ENCODE results near the gene STAT5A. TPM values are rescaled to one million over a fixed set of nuclear protein-coding genes. Genes with fewer than 3 reads are reported as not detected.

The STAT5A gene
- total and polyA plus RNA-seq, 7 donors = 8.1 to 31.5 (median 17.3) TPM

DNA sequence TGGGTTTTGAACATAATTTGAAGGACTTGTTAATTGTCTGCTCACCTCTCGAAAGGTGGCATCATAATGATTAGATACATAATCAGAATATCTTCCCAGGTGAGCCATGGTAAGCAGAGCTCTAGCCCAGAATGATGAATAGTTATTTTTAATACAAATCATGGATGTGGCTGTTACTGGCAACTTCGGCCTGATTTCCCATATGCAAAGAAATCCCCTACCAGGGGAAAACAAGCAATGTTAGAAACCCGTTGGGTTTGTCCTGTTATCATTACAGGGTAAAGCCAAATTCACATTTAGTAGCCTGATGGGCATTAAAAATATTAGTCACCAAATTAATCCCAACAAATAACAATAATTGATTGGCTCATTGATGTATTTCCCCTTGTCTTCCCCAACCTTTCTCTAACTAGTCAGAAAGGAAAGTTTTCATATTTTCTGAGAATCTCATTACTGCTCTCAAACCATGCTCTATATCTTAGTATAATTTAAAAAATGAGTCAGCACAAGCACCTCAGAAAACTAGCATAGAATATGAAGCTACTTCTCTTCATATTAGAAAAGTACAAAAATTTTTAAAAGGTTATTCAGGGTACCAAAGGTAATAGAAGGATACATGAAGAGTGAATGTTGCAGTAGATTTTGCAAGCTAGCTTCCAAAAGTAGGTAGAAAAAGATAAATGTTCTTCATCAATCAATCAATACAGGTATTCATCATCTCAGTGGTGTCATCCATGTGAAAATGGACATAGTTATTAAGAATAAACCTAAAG, 17.1 kb upstream of the STAT5A start:
- no peaks in the 10 kb centered on the region for H3K27me3 ChIP-seq (ENCODE audit: insufficient read depth in 3 of 3, low read length in 2 of 3)
- no peaks in the 10 kb centered on the region for H3K9me3 ChIP-seq
- 80 to 82% (median 82%) methylated on average over 3 of the region's 3 CpGs for WGBS, 3 donors
- TF ChIP-seq, protein P1, sequence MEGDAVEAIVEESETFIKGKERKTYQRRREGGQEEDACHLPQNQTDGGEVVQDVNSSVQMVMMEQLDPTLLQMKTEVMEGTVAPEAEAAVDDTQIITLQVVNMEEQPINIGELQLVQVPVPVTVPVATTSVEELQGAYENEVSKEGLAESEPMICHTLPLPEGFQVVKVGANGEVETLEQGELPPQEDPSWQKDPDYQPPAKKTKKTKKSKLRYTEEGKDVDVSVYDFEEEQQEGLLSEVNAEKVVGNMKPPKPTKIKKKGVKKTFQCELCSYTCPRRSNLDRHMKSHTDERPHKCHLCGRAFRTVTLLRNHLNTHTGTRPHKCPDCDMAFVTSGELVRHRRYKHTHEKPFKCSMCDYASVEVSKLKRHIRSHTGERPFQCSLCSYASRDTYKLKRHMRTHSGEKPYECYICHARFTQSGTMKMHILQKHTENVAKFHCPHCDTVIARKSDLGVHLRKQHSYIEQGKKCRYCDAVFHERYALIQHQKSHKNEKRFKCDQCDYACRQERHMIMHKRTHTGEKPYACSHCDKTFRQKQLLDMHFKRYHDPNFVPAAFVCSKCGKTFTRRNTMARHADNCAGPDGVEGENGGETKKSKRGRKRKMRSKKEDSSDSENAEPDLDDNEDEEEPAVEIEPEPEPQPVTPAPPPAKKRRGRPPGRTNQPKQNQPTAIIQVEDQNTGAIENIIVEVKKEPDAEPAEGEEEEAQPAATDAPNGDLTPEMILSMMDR (IDR thresholded peaks at IDR 0.05) = no peak
- peak overlapping the region; percentile 44 for H3K27ac ChIP-seq
- H3K4me1 ChIP-seq = peaks cover 65% of the 10 kb centered on the region
- intact Hi-C loops (cut with DNase I) = loop anchor here in 1 of 2 donors (10.0 kb wide), 1 partner anchor 136 kb away; no protein-coding TSS in a partner anchor
- H3K4me3 ChIP-seq = no peak overlapping the region
- DNase-seq = no peak
- no peak for ATAC-seq
- no peaks in the 10 kb centered on the region for H3K36me3 ChIP-seq (ENCODE audit: insufficient read depth in 1 of 2, low read depth in 1 of 2)

DNA sequence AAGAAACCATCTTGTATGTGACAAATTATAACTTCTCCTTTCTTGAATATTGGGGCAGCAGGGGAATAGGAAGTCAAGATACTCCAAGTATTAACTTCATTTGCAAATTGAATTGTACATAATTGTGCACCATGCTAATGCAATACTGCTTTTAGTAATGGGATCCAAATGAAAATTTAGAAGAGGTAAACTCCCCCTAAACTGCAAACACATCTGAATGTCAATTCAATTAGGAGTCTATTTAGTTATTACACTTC, 16.6 kb upstream of the STAT5A start:
- Histone ChIP-seq H3K4me3 (no peak overlapping the region), H3K27me3 (ENCODE audit: insufficient read depth in 3 of 3, low read length in 2 of 3) (no peaks in the 10 kb centered on the region), H3K27ac (peak overlapping the region; percentile 44), H3K9me3 (no peaks in the 10 kb centered on the region), H3K36me3 (ENCODE audit: insufficient read depth in 1 of 2, low read depth in 1 of 2) (no peaks in the 10 kb centered on the region), H3K4me1 (peaks cover 63% of the 10 kb centered on the region)
- TF ChIP-seq, protein P1 (IDR thresholded peaks at IDR 0.05) = no peak
- no peak for DNase-seq
- no peak for ATAC-seq
- intact Hi-C loops (cut with DNase I) = loop anchor here in 1 of 2 donors (10.0 kb wide), 1 partner anchor 137 kb away; no protein-coding TSS in a partner anchor

DNA sequence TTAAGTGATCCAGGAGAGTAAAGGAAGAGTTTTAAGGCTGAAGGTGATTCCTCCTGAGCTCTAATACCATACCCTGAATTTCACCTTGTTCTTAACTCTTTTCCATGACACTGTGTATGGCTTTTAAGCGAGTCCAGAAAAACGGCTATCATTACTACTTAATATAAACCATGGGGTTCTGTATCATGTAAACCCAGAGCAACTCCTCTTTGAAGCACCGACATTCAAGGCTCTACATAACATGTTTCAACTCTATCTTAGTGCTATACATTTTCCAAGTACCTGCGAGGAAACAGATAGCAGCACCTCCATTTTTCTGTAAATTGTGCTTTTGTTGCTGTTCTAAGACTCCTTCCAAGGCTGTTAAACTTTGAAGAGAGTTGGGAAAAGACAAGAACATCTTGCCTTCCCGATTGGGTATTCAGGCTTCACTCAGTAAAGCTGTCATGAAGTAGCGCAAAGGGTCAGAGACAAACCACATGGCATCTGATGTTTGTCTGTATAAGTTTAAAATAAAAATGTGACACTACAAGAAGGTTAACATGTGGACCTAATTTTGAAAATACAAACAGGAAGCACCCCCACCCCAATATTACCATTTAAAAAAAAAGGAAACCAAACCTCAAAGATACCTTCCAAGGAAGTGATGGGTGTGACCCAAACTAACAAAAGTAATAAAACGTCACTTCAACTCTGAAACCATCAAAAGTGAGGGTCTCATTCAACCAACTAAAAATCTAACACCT, 16.0 kb upstream of the STAT5A start:
- Histone ChIP-seq H3K9me3 (no peaks in the 10 kb centered on the region), H3K4me3 (no peak overlapping the region), H3K36me3 (ENCODE audit: insufficient read depth in 1 of 2, low read depth in 1 of 2) (no peaks in the 10 kb centered on the region), H3K4me1 (peaks cover 61% of the 10 kb centered on the region), H3K27ac (peak overlapping the region; percentile 44), H3K27me3 (ENCODE audit: insufficient read depth in 3 of 3, low read length in 2 of 3) (no peaks in the 10 kb centered on the region)
- intact Hi-C loops (cut with DNase I) = loop anchor here in 1 of 2 donors (10.0 kb wide), 1 partner anchor 138 kb away; no protein-coding TSS in a partner anchor
- ATAC-seq (no peak), DNase-seq (no peak)
- TF ChIP-seq, protein P1 (IDR thresholded peaks at IDR 0.05) = no peak
- WGBS, 3 donors = 66 to 76% (median 74%) methylated on average over 7 of the region's 7 CpGs

DNA sequence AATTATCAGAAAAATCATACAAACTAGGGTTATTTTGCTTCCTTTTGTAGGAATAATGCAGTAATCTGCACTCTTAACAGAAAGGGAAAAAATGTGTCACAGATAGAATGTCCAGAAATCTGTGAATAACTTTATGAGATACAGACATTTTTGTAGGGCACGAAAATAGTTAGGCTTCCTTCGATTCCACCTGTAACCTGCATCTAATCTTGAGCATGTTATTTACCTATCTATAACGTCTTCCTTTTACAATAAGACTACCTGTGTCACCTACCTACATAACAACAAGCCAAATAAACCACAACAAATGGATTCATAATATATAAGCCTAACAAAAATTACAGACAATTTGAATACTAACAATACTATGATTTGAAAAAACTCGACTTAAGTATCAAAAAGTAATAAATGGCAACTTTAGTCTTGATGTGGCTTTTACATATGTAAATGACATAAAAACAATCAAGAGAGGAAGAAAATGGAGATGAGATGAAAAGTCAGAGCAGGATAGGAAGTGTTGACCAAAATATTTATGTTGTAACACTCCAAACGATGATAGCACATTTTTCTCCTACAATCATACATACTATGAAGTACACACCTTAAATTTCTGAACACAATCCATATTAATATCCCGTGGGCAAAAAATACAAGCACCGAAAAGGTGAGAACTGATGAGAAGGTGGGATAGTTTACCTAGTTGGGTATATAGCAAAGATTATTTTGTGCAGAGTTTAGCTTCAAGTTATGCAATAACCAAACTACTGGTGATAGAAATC, 14.6 kb upstream of the STAT5A start:
- TF ChIP-seq, protein P1 (IDR thresholded peaks at IDR 0.05) = no peak
- H3K27ac ChIP-seq = peak overlapping the region; percentile 89
- DNase-seq (no peak), ATAC-seq (no peak)
- no peaks in the 10 kb centered on the region for H3K27me3 ChIP-seq (ENCODE audit: insufficient read depth in 3 of 3, low read length in 2 of 3)
- no peaks in the 10 kb centered on the region for H3K9me3 ChIP-seq
- H3K4me1 ChIP-seq = peaks cover 58% of the 10 kb centered on the region
- H3K4me3 ChIP-seq = peak overlapping the region; percentile 93
- intact Hi-C loops (cut with DNase I) = loop anchor here in 1 of 2 donors (10.0 kb wide), 1 partner anchor 139 kb away; no protein-coding TSS in a partner anchor
- no peaks in the 10 kb centered on the region for H3K36me3 ChIP-seq (ENCODE audit: insufficient read depth in 1 of 2, low read depth in 1 of 2)
- 59 to 79% (median 64%) methylated on average over 7 of the region's 7 CpGs for WGBS, 3 donors
